Thymus (tissue), 11 donors: Measurements from ENCODE around the gene PLEKHS1. TPM values are rescaled to one million over a fixed set of nuclear protein-coding genes. Genes with fewer than 3 reads are reported as not detected.

Experiments used
- DNase-seq, 9 donors: peaks; one replicate each; pipeline ENCODE4 v3.0.0-alpha.2; 2013; ENCODE audit warnings: low spot score in 9 of 9, low read depth in 6 of 9, missing footprints in 1 of 9
- H3K27ac ChIP-seq, 2 donors: one replicate each; pipeline ENCODE4 v1.5.1; 2013; ENCODE audit warnings: control low read depth in 1 of 2, low read depth in 1 of 2, low read length in 1 of 2, mild to moderate bottlenecking in 1 of 2, moderate library complexity in 1 of 2
- H3K27me3 ChIP-seq, 2 donors: one replicate each; pipeline ENCODE4 v1.5.1; 2013; ENCODE audit warnings: low read length in 1 of 2; ENCODE audit not compliant: control insufficient read depth in 2 of 2, insufficient read depth in 1 of 2
- H3K36me3 ChIP-seq, 2 donors: one replicate each; pipeline ENCODE4 v1.5.1; 2013; ENCODE audit warnings: low read length in 1 of 2, mild to moderate bottlenecking in 1 of 2, moderate library complexity in 1 of 2; ENCODE audit not compliant: control insufficient read depth in 2 of 2, insufficient read depth in 2 of 2
- H3K4me1 ChIP-seq, 2 donors: one replicate each; pipeline ENCODE4 v1.5.1; 2013; ENCODE audit warnings: low read length in 2 of 2; ENCODE audit not compliant: control insufficient read depth in 2 of 2, insufficient read depth in 2 of 2
- H3K4me3 ChIP-seq, 2 donors: one replicate each; pipeline ENCODE4 v1.5.1; 2013; ENCODE audit warnings: low read length in 2 of 2, control low read depth in 1 of 2, mild to moderate bottlenecking in 1 of 2
- H3K9me3 ChIP-seq, 2 donors: one replicate each; pipeline ENCODE4 v1.5.1; 2013; ENCODE audit warnings: low read length in 1 of 2, mild to moderate bottlenecking in 1 of 2; ENCODE audit not compliant: control insufficient read depth in 2 of 2, insufficient read depth in 1 of 2
- WGBS: extraction: QIAGEN DNeasy Blood & Tissue Kit; methylation state at CpG from one replicate; pipeline ENCODE4 v1.1.7; 2013; 5-methylcytosine and 5-hydroxymethylcytosine counted together
- polyA plus RNA-seq: library from polyadenylated mRNA; stranded (reverse); fragments of 200-250 nt; gene quantifications from one replicate; pipeline ENCODE4 v1.2.3, GENCODE V29; 2013
- total RNA-seq: library from RNA; stranded (reverse); fragments of 120-200 nt; gene quantifications from one replicate; pipeline ENCODE4 v1.2.4, GENCODE V29; 2013
- donor health status: healthy.

The PLEKHS1 gene
- total and polyA plus RNA-seq, 2 donors: under 0.01 to 0.37 TPM

- peaks cover 0 to 4% of the 10 kb centered on the region in 2 donors for H3K9me3 ChIP-seq
- no peak for DNase-seq
- 90% methylated on average over 8 of the region's 8 CpGs for WGBS
Measured at GRCh38 chr10:113712755-113713639, 38.5 kb upstream of the PLEKHS1 start.

DNA sequence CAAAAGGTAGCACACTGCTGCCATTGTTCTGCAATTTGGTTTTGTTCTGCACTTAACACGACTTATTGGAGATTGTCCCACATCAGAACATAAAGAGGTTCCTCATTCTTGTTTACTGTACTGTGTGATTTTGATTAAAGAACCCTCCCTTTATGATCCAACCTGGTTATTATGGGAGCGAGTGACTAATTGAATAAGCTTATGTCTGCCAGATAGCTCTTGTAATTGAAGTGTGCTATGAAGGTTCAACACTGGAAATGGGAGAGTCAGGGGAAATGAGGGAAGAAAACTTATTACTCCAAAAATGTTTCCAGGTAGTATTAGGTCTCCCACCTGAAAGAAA lies 37.9 kb upstream of the PLEKHS1 start:
- peaks cover 0 to 4% of the 10 kb centered on the region in 2 donors for H3K9me3 ChIP-seq
- H3K36me3 ChIP-seq: peaks cover 0 to 16% of the 10 kb centered on the region in 2 donors
- no peak for DNase-seq
- no peak overlapping the region for H3K27ac ChIP-seq
- peaks cover 0 to 4% of the 10 kb centered on the region in 2 donors for H3K4me1 ChIP-seq
- no peaks in the 10 kb centered on the region for H3K27me3 ChIP-seq
- H3K4me3 ChIP-seq: no peak overlapping the region
- 95% methylated on average over 2 of the region's 2 CpGs for whole genome bisulfite sequencing

More at GRCh38 chr10:113712755-113713639, 38.5 kb upstream of the PLEKHS1 start:
- Histone ChIP-seq H3K4me1 (peaks cover 0 to 4% of the 10 kb centered on the region in 2 donors), H3K27ac (no peak overlapping the region), H3K4me3 (no peak overlapping the region), H3K36me3 (peaks cover 0 to 16% of the 10 kb centered on the region in 2 donors), H3K27me3 (no peaks in the 10 kb centered on the region)

DNA sequence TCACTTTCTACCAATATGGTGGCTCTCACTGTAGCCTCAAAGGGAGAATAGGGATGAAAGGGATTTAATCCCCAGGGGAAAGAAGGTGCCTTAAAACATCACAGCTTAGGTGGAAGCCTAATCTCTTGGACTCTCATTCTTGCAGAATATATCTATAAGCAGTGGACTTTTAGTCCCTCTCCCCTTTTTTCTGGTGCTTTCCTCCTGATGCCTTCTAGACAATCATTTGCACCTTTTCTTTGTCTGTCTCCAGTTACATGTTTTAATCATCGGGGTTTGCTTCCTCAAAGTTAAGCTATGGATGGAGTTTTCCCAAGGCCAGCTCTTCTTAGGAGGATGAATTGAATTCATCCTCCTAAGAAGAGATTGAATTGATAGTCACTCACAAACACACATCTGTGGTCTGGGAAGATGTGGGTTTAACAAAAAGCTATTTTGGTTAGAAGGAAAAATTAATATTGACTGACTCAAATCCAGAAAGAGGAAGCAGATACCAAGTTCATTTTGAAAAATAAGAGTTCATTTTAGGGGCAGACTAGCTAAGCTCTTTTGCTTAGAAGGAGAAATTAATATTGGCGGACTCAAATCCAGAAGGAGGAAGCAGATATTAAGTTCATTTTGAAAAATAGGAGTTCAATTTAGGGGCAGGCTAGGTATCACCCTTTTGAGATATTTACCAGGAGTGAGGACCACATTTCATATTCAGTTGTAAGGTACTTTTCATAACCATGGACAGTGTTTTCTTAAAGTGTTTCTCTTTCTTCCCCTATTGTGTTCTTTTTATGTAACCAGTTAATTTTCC lies 35.2 kb upstream of the PLEKHS1 start:
- no peak overlapping the region for H3K27ac ChIP-seq
- H3K9me3 ChIP-seq: peaks cover 0 to 4% of the 10 kb centered on the region in 2 donors
- no peak overlapping the region for H3K4me3 ChIP-seq
- H3K36me3 ChIP-seq: peaks cover 4 to 18% of the 10 kb centered on the region in 2 donors
- no peaks in the 10 kb centered on the region for H3K27me3 ChIP-seq
- H3K4me1 ChIP-seq: no peaks in the 10 kb centered on the region
- 68% methylated on average over 2 of the region's 2 CpGs for WGBS
- DNase-seq: no peak

DNA sequence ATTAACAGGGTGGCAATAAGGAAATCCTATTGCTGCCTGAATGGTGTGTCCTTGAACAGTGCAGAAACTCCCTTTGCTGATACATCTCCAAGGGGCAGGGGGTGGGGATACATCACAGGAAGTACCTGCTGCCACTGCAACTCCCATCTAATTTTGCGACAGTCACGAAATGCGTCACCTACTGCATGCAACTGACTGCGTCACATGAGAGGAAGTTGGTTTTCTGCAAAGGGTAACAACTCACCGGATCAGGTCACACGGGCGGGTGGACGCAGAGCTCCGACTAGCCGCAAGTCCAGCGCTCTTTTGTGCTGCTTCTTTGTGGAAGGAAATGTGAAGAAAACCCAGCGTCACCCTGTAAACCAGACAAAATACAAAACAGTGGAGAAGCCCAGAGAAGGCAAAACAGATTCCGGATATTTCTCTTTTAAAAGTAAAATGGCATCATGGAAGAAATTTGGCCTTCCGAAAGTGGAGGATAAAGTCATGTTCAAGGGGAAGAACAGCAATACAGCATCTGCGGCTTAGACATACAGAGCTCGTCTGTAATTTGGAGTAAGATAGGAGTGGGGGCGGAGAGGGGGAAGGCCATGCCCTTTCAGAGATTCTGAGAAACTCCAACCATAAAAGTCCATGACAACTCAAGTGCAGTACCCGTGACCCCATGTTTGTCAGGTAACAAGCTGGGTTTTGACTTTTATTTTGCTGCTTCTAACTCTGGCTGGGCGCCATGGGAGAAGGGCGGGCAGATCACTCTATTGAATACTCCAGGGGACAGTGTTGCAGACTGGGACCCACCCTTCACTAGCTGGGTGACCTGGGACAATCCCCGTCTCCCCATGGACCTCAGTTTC lies 32.3 kb upstream of the PLEKHS1 start:
- no peaks in the 10 kb centered on the region for H3K27me3 ChIP-seq
- peaks cover 18 to 20% of the 10 kb centered on the region in 2 donors for H3K36me3 ChIP-seq
- no peak overlapping the region for H3K4me3 ChIP-seq
- no peaks in the 10 kb centered on the region for H3K4me1 ChIP-seq
- 97% methylated on average over 21 of the region's 21 CpGs for WGBS
- no peak for DNase-seq
- no peak overlapping the region for H3K27ac ChIP-seq
- peaks cover 0 to 4% of the 10 kb centered on the region in 2 donors for H3K9me3 ChIP-seq

GRCh38 chr10:113720386-113720785 lies 31.1 kb upstream of the PLEKHS1 start:
- peaks cover 22 to 23% of the 10 kb centered on the region in 2 donors for H3K36me3 ChIP-seq
- no peaks in the 10 kb centered on the region for H3K9me3 ChIP-seq
- H3K4me1 ChIP-seq: no peaks in the 10 kb centered on the region
- H3K27me3 ChIP-seq: no peaks in the 10 kb centered on the region
- no peak for DNase-seq
- 98% methylated on average over 8 of the region's 8 CpGs for WGBS
- no peak overlapping the region for H3K27ac ChIP-seq
- no peak overlapping the region for H3K4me3 ChIP-seq

- DNase-seq: no peak
- Histone ChIP-seq H3K4me1 (no peaks in the 10 kb centered on the region), H3K27ac (no peak overlapping the region), H3K4me3 (no peak overlapping the region), H3K9me3 (no peaks in the 10 kb centered on the region), H3K27me3 (no peaks in the 10 kb centered on the region), H3K36me3 (peaks cover 19 to 20% of the 10 kb centered on the region in 2 donors)
- 97% methylated on average over 9 of the region's 9 CpGs for WGBS
Measured at GRCh38 chr10:113732160-113732881, 19.2 kb upstream of the PLEKHS1 start.

- no peaks in the 10 kb centered on the region for H3K9me3 ChIP-seq
- H3K27me3 ChIP-seq: no peaks in the 10 kb centered on the region
- 94% methylated on average over 4 of the region's 4 CpGs for WGBS
- no peak overlapping the region for H3K27ac ChIP-seq
- H3K4me3 ChIP-seq: no peak overlapping the region
- DNase-seq: no peak
- H3K36me3 ChIP-seq: peaks cover 17 to 19% of the 10 kb centered on the region in 2 donors
- H3K4me1 ChIP-seq: no peaks in the 10 kb centered on the region
Measured at GRCh38 chr10:113732966-113733365, 18.5 kb upstream of the PLEKHS1 start.

DNA sequence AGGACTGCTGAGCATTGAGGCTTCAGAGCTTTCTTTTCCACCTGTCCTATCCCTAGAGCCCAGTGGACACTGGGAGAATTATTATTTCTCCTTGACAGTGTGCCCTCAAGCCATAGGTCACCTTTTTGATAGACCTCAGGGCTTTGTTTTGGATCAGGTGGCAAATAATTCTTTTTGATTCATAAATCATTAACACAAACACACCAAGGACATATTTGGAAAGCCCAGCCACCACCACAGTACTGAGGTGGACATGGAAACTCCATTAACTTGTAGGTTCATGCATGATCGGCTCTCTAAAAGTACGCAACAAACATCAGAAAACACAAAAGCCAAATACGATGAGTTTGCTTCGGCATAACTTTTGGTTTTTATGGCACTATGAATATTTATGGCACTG lies 17.8 kb upstream of the PLEKHS1 start:
- H3K4me3 ChIP-seq: no peak overlapping the region
- no peaks in the 10 kb centered on the region for H3K4me1 ChIP-seq
- WGBS: 99% methylated on average over 4 of the region's 4 CpGs
- no peaks in the 10 kb centered on the region for H3K27me3 ChIP-seq
- H3K27ac ChIP-seq: no peak overlapping the region
- DNase-seq: no peak
- H3K9me3 ChIP-seq: no peaks in the 10 kb centered on the region
- peaks cover 11 to 14% of the 10 kb centered on the region in 2 donors for H3K36me3 ChIP-seq
